OCI-LY7 (cell line): ENCODE results near the gene CD74. TPM values are rescaled to one million over a fixed set of nuclear protein-coding genes. Genes with fewer than 3 reads are reported as not detected.
"Not testable (repeated sequence)": the region's sequence is repeated elsewhere in the genome, so short reads cannot be mapped to it uniquely, and the experiment has no call there.

Experiments used
- BruUV-seq: library from RNA; stranded (reverse); fragments of 400-500 nt; replicated peaks from 2 replicates; lab custom pipeline; 2021; lab: Mats Ljungman, UMichigan
- CTCF ChIA-PET: fragments of 300-600 bp; sonication (Branson Sonifier 250); formaldehyde crosslinking; loops from one replicate; lab custom pipeline; 2022; ENCODE audit warnings: antibody characterized with exemption; ENCODE audit not compliant: unreplicated experiment; lab: Charles Lee
- POLR2A ChIA-PET: fragments of 300-600 bp; sonication (Branson Sonifier 250); formaldehyde crosslinking; loops from one replicate; lab custom pipeline; 2022; ENCODE audit warnings: antibody characterized with exemption; lab: Charles Lee
- DNase-seq: peaks from one replicate; pipeline ENCODE4 v3.0.0-alpha.2; 2015; ENCODE audit warnings: low spot score
- H2AFZ ChIP-seq: fragments of 200-600 bp; sonication (generic), shearing (Covaris generic); 2 replicates; pipeline ENCODE4 v1.6.1; 2014; ENCODE audit warnings: mild to moderate bottlenecking, antibody characterized with exemption, low read length, moderate library complexity
- H3K27ac ChIP-seq: fragments of 200-600 bp; sonication (generic); 2 replicates; pipeline ENCODE4 v1.5.1; 2014; ENCODE audit warnings: mixed run types, low read depth, mild to moderate bottlenecking, moderate library complexity, low read length, inconsistent platforms; ENCODE audit not compliant: poor library complexity, severe bottlenecking
- H3K36me3 ChIP-seq: fragments of 200-600 bp; sonication (generic); 2 replicates; pipeline ENCODE4 v1.6.1; 2014; ENCODE audit warnings: mild to moderate bottlenecking, antibody characterized with exemption, low read length, moderate library complexity, mixed read lengths; ENCODE audit not compliant: insufficient read depth
- H3K4me1 ChIP-seq: fragments of 200-600 bp; sonication (generic); 2 replicates; pipeline ENCODE4 v1.5.1; 2014; ENCODE audit warnings: mild to moderate bottlenecking, low read length; ENCODE audit not compliant: insufficient read depth, poor library complexity, severe bottlenecking
- H3K4me2 ChIP-seq: fragments of 200-600 bp; sonication (generic); 2 replicates; pipeline ENCODE4 v1.6.1; 2014; ENCODE audit warnings: mild to moderate bottlenecking, low read length
- H3K4me3 ChIP-seq: fragments of 200-600 bp; sonication (generic); 2 replicates; pipeline ENCODE4 v1.5.1; 2014; ENCODE audit warnings: mild to moderate bottlenecking, low read depth, low read length; ENCODE audit not compliant: poor library complexity, severe bottlenecking
- H3K79me2 ChIP-seq: fragments of 200-600 bp; sonication (generic); 2 replicates; pipeline ENCODE4 v1.6.1; 2016; ENCODE audit warnings: low read depth, mild to moderate bottlenecking, low read length, moderate library complexity, mixed read lengths; ENCODE audit not compliant: insufficient read depth
- H3K9me2 ChIP-seq: fragments of 200-600 bp; sonication (generic); 2 replicates; pipeline ENCODE4 v1.6.1; 2016; ENCODE audit warnings: mild to moderate bottlenecking, low read length, mixed read lengths; ENCODE audit not compliant: insufficient read depth
- H3K9me3 ChIP-seq: fragments of 200-600 bp; sonication (generic); 2 replicates; pipeline ENCODE4 v1.6.1; 2014; ENCODE audit warnings: mild to moderate bottlenecking, mixed run types, low read length, mixed read lengths
- H4K20me1 ChIP-seq: fragments of 200-600 bp; sonication (generic); 2 replicates; pipeline ENCODE4 v1.6.1; 2014; ENCODE audit warnings: mild to moderate bottlenecking, antibody characterized with exemption, low read length, moderate library complexity, mixed read lengths; ENCODE audit not compliant: insufficient read depth
- CTCF ChIP-seq: fragments of 200-600 bp; sonication (generic); conservative IDR thresholded peaks from 2 replicates; pipeline ENCODE4 v1.5.1; 2014; ENCODE audit warnings: mild to moderate bottlenecking, antibody characterized with exemption, low read length, moderate library complexity, mixed read lengths
- EZH2phosphoT487 ChIP-seq: fragments of 200-600 bp; sonication (generic); IDR thresholded peaks from 2 replicates; pipeline ENCODE4 v1.6.1; 2018; ENCODE audit warnings: low read depth, borderline replicate concordance, mild to moderate bottlenecking, mixed run types, antibody characterized with exemption, low read length, moderate library complexity, mixed read lengths
- intact Hi-C: fragments of 100-400 bp; cut with micrococcal nuclease; formaldehyde crosslinking; loops from one replicate; pipeline ENCODE4 v1.10.0; 2022; ENCODE audit not compliant: unreplicated experiment
- total RNA-seq, 2 experiments: library from RNA; depleted of rRNA in 1 of 2; stranded (reverse); fragments of >200 nt in 1 of 2; shearing (Covaris generic) in 1 of 2; gene quantifications; 2 replicates each; pipeline ENCODE4 v1.2.3, GENCODE V29; 2014 to 2022

CD74 gene
- total RNA-seq, 2 experiments from 2014 or later, result 1,759 to 3,686 TPM

- DNase-seq, result no peak
These were observed 42.0 kb upstream of the CD74 start for GRCh38 chr5:150454492-150455229.

GRCh38 chr5:150454027-150454426 lies 41.3 kb upstream of the CD74 start:
- POLR2A ChIA-PET, H3K79me2 ChIP-seq, H3K4me2 ChIP-seq, H3K9me2 ChIP-seq, CTCF ChIA-PET, intact Hi-C loops, H2AFZ ChIP-seq, H3K27ac ChIP-seq, H3K4me3 ChIP-seq, H3K9me3 ChIP-seq, BruUV-seq, DNase-seq, H3K36me3 ChIP-seq, H4K20me1 ChIP-seq: not testable (repeated sequence)
- peaks cover 22% of the 10 kb centered on the region for H3K4me1 ChIP-seq

More at GRCh38 chr5:150454492-150455229, 42.0 kb upstream of the CD74 start:
- Histone ChIP-seq H3K4me2 (no peak overlapping the region), H3K79me2 (no peaks in the 10 kb centered on the region), H3K4me1 (peaks cover 28% of the 10 kb centered on the region), H3K4me3 (no peak overlapping the region), H3K36me3 (no peaks in the 10 kb centered on the region), H4K20me1 (no peaks in the 10 kb centered on the region), H3K27ac (no peak overlapping the region), H3K9me3 (peaks cover 7% of the 10 kb centered on the region; the same call in 1 of the 2 replicates), H3K9me2 (no peaks in the 10 kb centered on the region), H2AFZ (no peak overlapping the region)
- intact Hi-C loops, result no loop called here
- no peak for TF ChIP-seq EZH2phosphoT487
- TF ChIP-seq CTCF, result no peak
- CTCF ChIA-PET, result no interaction called here
- POLR2A ChIA-PET, result interaction anchor here (0.6 to 0.7 kb wide), 2 partner anchors 11 to 520 kb away, joined by 4 to 5 read pairs; no protein-coding TSS in a partner anchor
- BruUV-seq, result no TSS peak

DNA sequence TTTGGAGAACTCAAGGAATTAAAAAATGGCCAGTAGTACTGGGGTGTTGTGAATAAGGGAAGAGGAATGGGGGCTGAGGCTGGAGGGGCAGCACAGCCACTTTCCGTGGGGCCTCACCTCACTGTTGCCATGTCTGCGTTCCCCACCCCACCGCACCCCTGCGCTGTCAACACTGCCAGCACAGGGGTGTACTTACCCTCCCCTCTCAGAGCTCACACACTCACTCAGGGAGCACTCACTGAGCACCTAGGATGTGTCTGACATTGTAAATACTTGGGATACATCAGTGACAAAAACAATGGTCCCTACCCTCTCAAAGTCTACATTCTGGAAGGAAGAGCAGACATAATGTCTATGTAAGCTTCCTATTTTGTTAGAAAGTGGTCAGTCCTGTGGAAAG lies 40.2 kb upstream of the CD74 start:
- no peak for DNase-seq
- BruUV-seq, result no TSS peak
- H3K4me1 ChIP-seq, result peaks cover 18% of the 10 kb centered on the region
- H3K9me3 ChIP-seq, result peaks cover 7% of the 10 kb centered on the region; the same call in 1 of the 2 replicates
- no peak overlapping the region for H2AFZ ChIP-seq
- CTCF ChIA-PET, result no interaction called here
- no peak overlapping the region for H3K4me3 ChIP-seq
- peaks cover 17% of the 10 kb centered on the region for H3K79me2 ChIP-seq
- peaks cover 12% of the 10 kb centered on the region for H4K20me1 ChIP-seq
- no peak overlapping the region for H3K27ac ChIP-seq
- peaks cover 15% of the 10 kb centered on the region for H3K36me3 ChIP-seq
- intact Hi-C loops, result no loop called here
- POLR2A ChIA-PET, result interaction anchor here (0.6 kb wide), 1 partner anchor 786 kb away, joined by 4 read pairs; no protein-coding TSS in a partner anchor
- no peaks in the 10 kb centered on the region for H3K9me2 ChIP-seq
- TF ChIP-seq CTCF, result no peak
- no peak for TF ChIP-seq EZH2phosphoT487
- H3K4me2 ChIP-seq, result no peak overlapping the region
